Activated naive CD8-positive, alpha-beta T cell treated with anti-CD3 and anti-CD28 coated beads for 36 hours (primary cell): ENCODE results near the gene GPC6. TPM values are rescaled to one million over a fixed set of nuclear protein-coding genes. Genes with fewer than 3 reads are reported as not detected.

Experiments
- DNase-seq: peaks from one replicate; pipeline ENCODE4 v3.0.0; 2021
- H3K27ac Mint-ChIP-seq: one replicate; pipeline ENCODE4 v1.8.0; 2022; ENCODE audit warnings: mild to moderate bottlenecking, moderate library complexity, mixed read lengths
- H3K27me3 Mint-ChIP-seq: one replicate; pipeline ENCODE4 v1.8.0; 2022; ENCODE audit warnings: mild to moderate bottlenecking, mixed read lengths
- H3K36me3 Mint-ChIP-seq: one replicate; pipeline ENCODE4 v1.8.0; 2021; ENCODE audit warnings: mild to moderate bottlenecking, mixed read lengths
- H3K4me1 Mint-ChIP-seq: one replicate; pipeline ENCODE4 v1.8.0; 2021; ENCODE audit warnings: mixed read lengths
- H3K4me3 Mint-ChIP-seq: one replicate; pipeline ENCODE4 v1.8.0; 2022; ENCODE audit warnings: mild to moderate bottlenecking, moderate library complexity, mixed read lengths
- H3K9me3 Mint-ChIP-seq: one replicate; pipeline ENCODE4 v1.8.0; 2022; ENCODE audit warnings: mixed read lengths
- total RNA-seq, 2 experiments: library from RNA; stranded (reverse); gene quantifications; one replicate each; pipeline ENCODE4 v1.2.3, GENCODE V29; 2021

GPC6 gene
- total RNA-seq, 2 experiments from 2014 or later, result not detected

DNA sequence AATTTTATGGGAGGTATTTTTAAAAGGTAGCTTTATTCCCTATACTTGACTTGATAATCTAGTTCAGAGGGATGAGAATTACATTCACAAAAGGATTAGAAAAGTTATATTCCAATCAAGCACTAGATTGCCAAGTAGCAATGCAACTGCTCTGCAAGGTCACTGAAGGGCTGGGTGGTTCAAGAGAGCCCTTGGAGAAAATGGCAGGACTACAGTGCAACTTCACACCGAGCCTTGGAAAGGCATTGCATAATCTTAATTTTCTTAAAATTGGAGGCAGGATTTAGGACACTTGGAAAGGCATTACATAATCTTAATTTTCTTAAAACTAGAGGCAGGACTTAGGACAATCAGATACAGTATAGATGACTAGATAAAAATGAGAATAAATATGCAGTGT lies 936.9 kb downstream of the GPC6 start:
- no peak overlapping the region for H3K4me3 Mint-ChIP-seq
- peaks cover 4% of the 10 kb centered on the region for H3K9me3 Mint-ChIP-seq
- no peaks in the 10 kb centered on the region for H3K27me3 Mint-ChIP-seq
- H3K36me3 Mint-ChIP-seq, result no peaks in the 10 kb centered on the region
- H3K27ac Mint-ChIP-seq, result no peak overlapping the region
- no peaks in the 10 kb centered on the region for H3K4me1 Mint-ChIP-seq
- no peak for DNase-seq

DNA sequence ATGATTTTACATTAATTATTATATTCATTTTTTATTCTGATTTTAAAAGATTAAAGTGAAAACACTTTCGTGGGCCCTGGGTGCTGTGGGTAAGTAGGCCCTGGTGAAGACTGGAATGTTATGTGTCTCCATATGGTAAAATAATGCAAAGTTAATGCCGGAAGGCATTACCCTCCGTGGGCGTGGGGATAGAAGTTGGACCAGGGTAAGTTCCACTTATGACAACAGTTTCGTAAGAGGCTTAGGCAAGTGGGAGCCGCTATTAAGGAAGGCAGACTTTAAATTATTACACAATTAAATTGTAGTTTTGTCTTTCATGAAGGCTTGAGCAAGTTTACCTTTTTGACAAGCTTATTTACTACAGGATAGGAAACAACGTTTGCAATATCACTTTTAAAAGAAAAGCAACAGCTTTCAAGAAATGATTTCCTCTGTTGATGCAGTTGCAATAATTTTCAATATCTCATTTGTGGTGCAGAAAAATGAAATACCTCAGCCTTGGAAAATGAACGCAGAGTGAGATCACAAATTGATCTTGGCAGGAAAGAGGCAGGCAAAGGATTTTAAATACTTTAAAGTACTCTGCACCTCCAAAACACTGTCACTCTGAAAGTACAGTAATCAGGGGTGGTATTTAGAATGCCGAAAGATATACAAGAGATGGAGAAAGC lies 942.3 kb downstream of the GPC6 start:
- Mint-ChIP-seq H3K36me3 (no peaks in the 10 kb centered on the region), H3K27ac (no peak overlapping the region), H3K9me3 (no peaks in the 10 kb centered on the region), H3K27me3 (peaks cover 5% of the 10 kb centered on the region), H3K4me3 (no peak overlapping the region), H3K4me1 (no peaks in the 10 kb centered on the region)
- DNase-seq, result no peak

DNA sequence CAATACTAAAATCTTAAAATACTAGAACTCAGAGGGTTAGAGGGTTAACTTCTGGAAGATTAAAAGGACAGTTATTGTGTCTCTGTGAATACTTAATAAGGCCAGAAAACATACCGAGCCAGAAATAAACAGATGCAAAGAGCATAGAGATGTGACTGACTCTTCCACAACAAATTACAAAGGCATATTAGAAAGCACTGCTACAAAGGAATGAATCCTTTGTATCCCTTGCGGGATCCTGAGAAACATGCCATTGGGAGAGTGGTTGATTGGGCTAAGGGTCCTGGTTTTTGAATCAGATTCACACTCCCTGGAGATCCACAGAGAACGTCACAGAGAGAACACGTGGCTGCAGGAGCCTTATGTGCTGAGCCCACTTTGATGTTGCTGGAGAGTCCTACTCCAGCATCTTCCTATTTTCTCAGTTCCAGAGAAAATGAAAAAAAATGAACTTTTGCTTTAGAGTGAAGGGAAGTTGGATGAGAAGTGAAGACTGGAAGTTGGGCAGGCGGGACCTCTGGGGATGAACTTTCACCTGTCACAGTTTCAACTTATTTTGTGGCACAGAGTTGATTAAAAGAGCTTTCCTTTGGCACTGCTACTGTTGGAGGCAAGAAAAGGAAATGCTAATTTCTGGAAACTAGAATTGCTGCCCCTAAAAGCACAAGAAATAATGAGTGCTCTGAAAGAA lies 943.0 kb downstream of the GPC6 start:
- no peaks in the 10 kb centered on the region for H3K4me1 Mint-ChIP-seq
- no peak for DNase-seq
- no peaks in the 10 kb centered on the region for H3K36me3 Mint-ChIP-seq
- no peak overlapping the region for H3K4me3 Mint-ChIP-seq
- H3K27ac Mint-ChIP-seq, result no peak overlapping the region
- H3K9me3 Mint-ChIP-seq, result no peaks in the 10 kb centered on the region
- peaks cover 5% of the 10 kb centered on the region for H3K27me3 Mint-ChIP-seq

DNA sequence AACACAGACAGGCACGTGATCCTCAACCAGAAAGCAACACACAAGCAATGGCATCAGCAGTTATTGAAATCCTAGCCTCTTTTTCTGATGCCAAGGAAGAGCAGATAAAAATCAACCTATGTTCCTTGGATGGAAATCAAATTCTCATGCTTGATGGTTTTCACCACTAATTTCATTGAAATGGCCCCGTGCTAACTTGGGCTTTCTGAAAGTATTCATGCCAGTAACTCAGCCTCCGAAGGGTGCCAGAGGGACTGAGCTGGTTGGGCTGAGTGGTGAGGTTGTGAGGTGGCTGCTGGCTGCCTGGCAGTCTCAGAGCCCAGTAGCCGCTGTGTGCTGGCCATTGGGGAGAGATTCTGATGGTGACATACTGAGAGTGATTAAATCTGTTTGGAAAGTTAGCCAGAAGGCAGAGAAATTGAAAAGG lies 943.6 kb downstream of the GPC6 start:
- H3K27ac Mint-ChIP-seq, result no peak overlapping the region
- H3K9me3 Mint-ChIP-seq, result no peaks in the 10 kb centered on the region
- H3K4me3 Mint-ChIP-seq, result no peak overlapping the region
- H3K4me1 Mint-ChIP-seq, result no peaks in the 10 kb centered on the region
- peaks cover 8% of the 10 kb centered on the region for H3K27me3 Mint-ChIP-seq
- DNase-seq, result no peak
- H3K36me3 Mint-ChIP-seq, result no peaks in the 10 kb centered on the region

DNA sequence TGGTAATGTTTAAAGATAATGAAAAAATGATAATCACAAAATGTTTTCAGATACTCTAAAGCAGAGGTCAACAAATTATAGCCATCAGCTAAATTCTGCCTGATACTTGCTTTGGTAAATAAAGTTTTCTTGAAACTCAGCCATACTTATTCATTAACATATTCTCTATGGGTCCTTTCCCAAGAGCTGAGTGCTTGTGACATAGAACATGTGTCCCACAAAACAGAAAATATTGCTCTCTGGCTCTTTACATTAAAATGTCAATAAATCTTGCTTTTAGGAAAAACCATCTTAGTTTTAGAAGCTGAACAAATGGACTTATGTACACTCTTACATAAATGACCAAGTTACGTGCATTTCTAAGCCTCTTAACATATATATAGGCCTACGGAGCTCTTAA lies 945.8 kb downstream of the GPC6 start:
- no peak for DNase-seq
- no peak overlapping the region for H3K4me3 Mint-ChIP-seq
- H3K27me3 Mint-ChIP-seq, result peaks cover 8% of the 10 kb centered on the region
- H3K9me3 Mint-ChIP-seq, result no peaks in the 10 kb centered on the region
- H3K36me3 Mint-ChIP-seq, result no peaks in the 10 kb centered on the region
- no peak overlapping the region for H3K27ac Mint-ChIP-seq
- no peaks in the 10 kb centered on the region for H3K4me1 Mint-ChIP-seq

DNA sequence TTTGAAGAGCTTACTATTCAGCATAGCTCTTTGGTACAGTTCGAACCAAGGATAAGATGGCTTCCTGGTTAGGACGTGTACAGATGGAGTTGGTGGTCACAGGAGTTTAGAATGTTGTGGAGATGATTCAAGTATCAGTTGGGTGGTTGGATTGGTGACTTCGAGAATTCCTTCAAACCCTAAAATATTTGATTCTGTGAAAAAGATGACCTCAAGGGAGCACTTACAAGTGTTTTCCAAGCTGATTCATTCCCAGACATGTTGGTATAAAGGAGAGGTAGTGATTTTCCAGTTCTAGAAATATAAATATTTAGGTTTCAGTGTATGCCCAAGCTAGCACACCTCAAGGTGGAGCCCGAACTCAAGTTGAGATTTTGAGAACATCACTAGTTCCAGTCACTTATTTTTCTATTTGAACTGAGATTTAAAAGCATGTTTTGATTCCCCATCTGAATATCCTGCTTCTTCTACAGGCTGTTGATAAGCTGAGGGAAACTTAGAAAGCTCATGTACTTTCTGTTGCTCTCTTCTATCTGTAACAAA lies 946.8 kb downstream of the GPC6 start:
- H3K9me3 Mint-ChIP-seq, result no peaks in the 10 kb centered on the region
- no peak overlapping the region for H3K4me3 Mint-ChIP-seq
- no peak overlapping the region for H3K27ac Mint-ChIP-seq
- no peaks in the 10 kb centered on the region for H3K36me3 Mint-ChIP-seq
- H3K4me1 Mint-ChIP-seq, result peaks cover under 1% of the 10 kb centered on the region
- peaks cover 8% of the 10 kb centered on the region for H3K27me3 Mint-ChIP-seq
- no peak for DNase-seq

DNA sequence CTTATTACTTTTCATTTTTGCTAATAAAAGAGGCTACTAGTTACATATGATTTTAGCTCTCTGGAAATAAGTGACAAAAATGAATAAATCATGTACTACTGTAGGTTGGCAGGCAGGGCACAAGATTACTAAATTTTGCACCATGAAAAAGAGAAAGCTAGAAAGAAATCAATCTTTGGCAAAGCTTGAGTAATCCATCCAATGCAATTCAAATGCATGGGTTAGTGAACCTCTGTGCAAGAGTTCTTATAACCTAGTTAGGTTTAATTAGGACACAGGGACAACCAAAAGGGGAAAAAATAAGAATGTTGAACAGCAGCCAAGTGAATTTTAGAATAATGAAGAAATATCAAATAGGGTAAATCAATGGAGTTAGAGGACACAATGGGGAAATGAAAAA lies 947.4 kb downstream of the GPC6 start:
- Mint-ChIP-seq H3K27me3 (peaks cover 8% of the 10 kb centered on the region), H3K4me1 (peaks cover 6% of the 10 kb centered on the region)

DNA sequence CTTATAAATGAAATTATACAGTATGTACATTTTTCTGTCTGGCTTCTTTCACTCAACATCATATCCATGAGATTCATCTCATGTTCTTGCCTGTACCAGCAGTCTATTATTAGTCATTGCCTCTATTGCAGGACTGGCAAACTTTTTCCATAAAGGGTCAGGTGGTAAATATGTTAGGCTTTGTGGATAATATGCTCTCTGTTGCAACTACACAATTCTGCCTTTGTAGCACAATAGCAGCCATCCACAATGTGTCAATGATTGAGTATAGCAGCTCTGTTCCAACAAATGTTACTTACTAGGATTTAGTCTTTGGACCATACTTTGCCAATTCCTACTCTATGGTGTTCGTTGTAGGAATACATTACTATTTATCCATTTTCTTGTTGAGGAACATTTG lies 948.5 kb downstream of the GPC6 start:
- H3K9me3 Mint-ChIP-seq, result no peaks in the 10 kb centered on the region

More for the DNA sequence above, 947.4 kb downstream of the GPC6 start:
- Mint-ChIP-seq H3K36me3 (no peaks in the 10 kb centered on the region), H3K9me3 (no peaks in the 10 kb centered on the region), H3K4me3 (no peak overlapping the region), H3K27ac (no peak overlapping the region)
- DNase-seq, result no peak

DNA sequence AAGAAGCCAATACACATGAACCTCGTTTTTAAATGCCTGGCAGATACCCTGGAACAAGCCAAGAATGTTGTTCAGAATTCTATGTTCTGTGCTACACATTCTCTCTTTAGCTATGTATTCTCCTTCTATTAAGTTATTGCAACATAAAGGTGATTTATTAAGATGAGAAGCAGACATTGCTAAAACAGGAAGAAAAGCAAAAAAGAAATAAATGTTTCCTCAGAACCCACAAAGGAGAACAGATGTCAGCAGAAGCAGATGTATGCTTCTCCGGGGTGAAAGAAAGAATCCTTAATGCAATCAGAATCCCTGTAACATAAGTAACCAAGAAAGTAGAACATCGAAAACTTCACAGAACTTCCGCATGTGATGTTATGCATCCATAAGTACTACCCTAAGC lies 950.0 kb downstream of the GPC6 start:
- no peaks in the 10 kb centered on the region for H3K36me3 Mint-ChIP-seq
- H3K27ac Mint-ChIP-seq, result no peak overlapping the region
- DNase-seq, result no peak
- no peak overlapping the region for H3K4me3 Mint-ChIP-seq
- no peaks in the 10 kb centered on the region for H3K9me3 Mint-ChIP-seq
- H3K4me1 Mint-ChIP-seq, result peaks cover 8% of the 10 kb centered on the region
- peaks cover 6% of the 10 kb centered on the region for H3K27me3 Mint-ChIP-seq

More for the DNA sequence above, 948.5 kb downstream of the GPC6 start:
- Mint-ChIP-seq H3K4me3 (no peak overlapping the region), H3K4me1 (peaks cover 8% of the 10 kb centered on the region), H3K27ac (no peak overlapping the region), H3K27me3 (peaks cover 8% of the 10 kb centered on the region), H3K36me3 (no peaks in the 10 kb centered on the region)
- no peak for DNase-seq

DNA sequence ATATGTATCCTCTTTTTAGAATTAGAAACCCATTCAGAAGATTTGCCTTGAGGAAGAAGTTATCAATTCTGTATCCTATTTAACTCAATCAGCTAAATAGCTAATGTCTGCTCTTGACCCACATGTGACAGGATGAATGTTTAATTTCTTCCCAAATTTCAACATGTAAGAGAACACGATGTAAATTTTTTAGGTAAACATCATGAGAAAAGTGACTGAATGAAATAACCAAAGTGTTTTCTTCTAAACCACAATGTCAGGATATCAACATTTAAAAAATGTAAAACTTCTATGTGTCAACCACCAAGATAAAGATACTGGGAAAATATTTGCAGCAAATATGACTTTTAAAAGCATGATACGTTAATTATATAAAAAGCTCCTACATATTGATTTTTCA lies 950.4 kb downstream of the GPC6 start:
- H3K4me3 Mint-ChIP-seq, result no peak overlapping the region
- H3K9me3 Mint-ChIP-seq, result no peaks in the 10 kb centered on the region
- H3K27ac Mint-ChIP-seq, result no peak overlapping the region
- H3K4me1 Mint-ChIP-seq, result peaks cover 8% of the 10 kb centered on the region
- H3K36me3 Mint-ChIP-seq, result no peaks in the 10 kb centered on the region
- DNase-seq, result no peak
- peaks cover 3% of the 10 kb centered on the region for H3K27me3 Mint-ChIP-seq

DNA sequence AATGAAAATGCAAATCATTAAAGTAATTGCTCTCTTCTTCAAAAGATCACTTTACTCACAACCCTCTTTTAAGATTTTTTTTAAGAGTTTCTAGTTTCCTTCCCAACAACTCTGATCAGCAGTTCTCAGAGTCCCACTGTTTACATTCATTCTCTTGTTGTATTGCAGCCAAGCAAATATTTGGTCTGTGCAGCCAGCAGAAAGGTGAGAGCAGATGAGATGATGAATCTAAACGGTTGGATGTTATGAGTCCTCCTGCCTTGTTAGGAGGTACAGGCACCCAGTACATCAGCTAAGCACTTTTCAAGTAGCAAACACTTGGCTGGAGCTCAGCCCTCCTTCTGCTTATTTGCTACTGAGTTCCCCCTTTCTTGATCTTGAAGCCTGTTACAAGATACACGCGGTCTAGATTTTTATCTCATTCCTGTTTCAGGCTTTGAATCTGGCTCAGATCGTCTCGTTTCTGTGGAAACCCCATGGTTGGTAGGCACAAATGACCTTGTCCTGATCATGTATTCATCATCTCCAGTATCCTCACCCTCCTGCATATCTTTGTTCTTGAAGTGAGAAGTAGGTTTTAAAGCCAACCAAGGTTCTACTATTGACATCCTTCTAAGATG lies 952.1 kb downstream of the GPC6 start:
- no peak overlapping the region for H3K27ac Mint-ChIP-seq
- H3K36me3 Mint-ChIP-seq, result no peaks in the 10 kb centered on the region
- H3K9me3 Mint-ChIP-seq, result no peaks in the 10 kb centered on the region
- H3K27me3 Mint-ChIP-seq, result peaks cover 6% of the 10 kb centered on the region
- no peak for DNase-seq
- peaks cover 8% of the 10 kb centered on the region for H3K4me1 Mint-ChIP-seq
- H3K4me3 Mint-ChIP-seq, result no peak overlapping the region

DNA sequence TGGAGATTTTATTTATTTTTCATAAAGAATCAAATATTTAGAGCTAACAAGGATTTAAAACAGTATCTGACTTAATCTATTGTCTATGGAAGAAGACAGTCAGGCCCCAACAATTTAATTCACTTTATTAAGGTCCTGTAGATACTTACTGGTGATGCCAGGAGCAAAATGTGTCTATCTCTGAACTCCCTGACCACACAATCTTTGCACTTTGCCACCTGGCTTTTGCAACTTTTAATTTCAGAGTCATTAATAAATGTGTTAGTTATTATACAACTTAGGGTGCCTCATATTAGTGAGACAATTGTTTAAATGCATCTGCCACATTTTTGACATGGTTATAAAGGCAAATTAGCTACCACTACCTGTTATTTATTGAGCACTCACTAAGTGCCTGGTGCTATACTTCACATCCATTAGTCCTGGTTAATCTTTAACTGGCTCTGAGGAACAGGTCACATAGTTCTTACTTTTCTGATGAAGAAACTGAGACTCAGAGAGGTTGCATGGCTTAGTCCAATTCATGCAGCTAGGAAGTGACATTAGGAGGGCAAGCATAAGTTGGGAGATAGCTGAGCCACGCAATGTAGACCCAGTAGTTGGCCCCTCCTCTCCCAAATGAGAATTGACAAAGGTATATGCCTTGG lies 955.0 kb downstream of the GPC6 start:
- peaks cover 3% of the 10 kb centered on the region for H3K27me3 Mint-ChIP-seq
- no peak overlapping the region for H3K4me3 Mint-ChIP-seq
- H3K9me3 Mint-ChIP-seq, result peaks cover 2% of the 10 kb centered on the region
- H3K27ac Mint-ChIP-seq, result no peak overlapping the region
- DNase-seq, result no peak
- no peaks in the 10 kb centered on the region for H3K36me3 Mint-ChIP-seq
- H3K4me1 Mint-ChIP-seq, result peaks cover 8% of the 10 kb centered on the region

DNA sequence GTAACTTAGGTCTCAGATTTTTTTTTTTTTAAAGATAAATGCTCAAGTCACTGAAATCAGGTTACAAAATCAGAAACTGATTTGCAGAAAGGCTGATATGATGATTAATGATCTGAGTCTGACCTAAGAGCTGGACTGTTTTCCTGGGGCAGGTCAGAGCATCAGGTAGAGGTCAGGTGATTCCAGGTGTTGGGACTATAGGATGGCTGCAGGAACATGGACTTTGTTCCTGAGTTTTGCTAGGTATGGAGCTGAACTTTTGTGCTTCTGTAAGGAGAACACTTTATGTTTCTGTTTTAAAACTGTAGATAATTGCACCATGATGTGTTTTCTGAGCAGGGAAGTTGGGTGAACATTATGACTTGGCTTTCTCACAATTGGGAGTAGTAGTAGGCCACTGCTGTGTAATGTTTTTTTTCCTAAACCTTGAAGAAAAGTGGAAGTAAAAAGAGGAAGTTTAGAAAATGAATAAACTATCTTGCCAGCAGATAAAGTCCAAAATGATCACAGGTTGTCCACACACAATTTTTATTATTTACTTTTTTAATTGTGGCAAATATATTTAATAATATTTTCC lies 955.7 kb downstream of the GPC6 start:
- Mint-ChIP-seq H3K36me3 (no peaks in the 10 kb centered on the region), H3K27me3 (peaks cover 3% of the 10 kb centered on the region)
- DNase-seq, result no peak

DNA sequence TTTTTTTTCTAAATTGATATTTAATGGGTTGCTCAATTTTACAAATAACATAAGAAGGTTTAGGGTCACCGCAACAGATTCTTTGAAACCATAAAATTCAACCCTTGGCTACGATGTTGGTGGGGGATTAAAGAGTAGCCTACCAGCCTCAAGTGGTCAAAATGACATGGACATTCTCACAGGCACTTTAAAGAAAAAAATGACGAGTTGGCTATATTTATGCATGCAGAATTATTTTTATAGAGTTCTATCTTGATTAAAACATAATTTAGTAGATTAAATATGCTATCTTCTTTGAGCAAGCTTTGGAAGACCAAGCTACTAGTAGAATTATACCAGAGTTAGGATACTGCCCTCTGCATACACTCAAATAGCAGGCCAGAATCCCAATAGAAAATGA lies 959.9 kb downstream of the GPC6 start:
- Mint-ChIP-seq H3K4me3 (no peak overlapping the region), H3K9me3 (peaks cover 2% of the 10 kb centered on the region), H3K27me3 (peaks cover 3% of the 10 kb centered on the region)

More for the DNA sequence above, 955.7 kb downstream of the GPC6 start:
- no peak overlapping the region for H3K4me3 Mint-ChIP-seq
- H3K4me1 Mint-ChIP-seq, result peaks cover 8% of the 10 kb centered on the region
- H3K9me3 Mint-ChIP-seq, result peaks cover 2% of the 10 kb centered on the region
- no peak overlapping the region for H3K27ac Mint-ChIP-seq

More for the DNA sequence above, 959.9 kb downstream of the GPC6 start:
- DNase-seq, result no peak
- H3K27ac Mint-ChIP-seq, result no peak overlapping the region
- no peaks in the 10 kb centered on the region for H3K4me1 Mint-ChIP-seq
- no peaks in the 10 kb centered on the region for H3K36me3 Mint-ChIP-seq
